ENCODE measurements around the gene KCTD1. TPM values are rescaled to one million over a fixed set of nuclear protein-coding genes. Genes with fewer than 3 reads are reported as not detected.

The KCTD1 gene
- total and polyA plus RNA-seq, 8 donors, result 4.3 to 16.8 (median 8.1) TPM

GRCh38 chr18:26549263-26550094, 1.1 kb upstream of the KCTD1 start:
- Histone ChIP-seq H3K4me3 (peak overlapping the region; percentile 71 to 86 (median 76)), H3K27ac (peak overlapping the region; percentile 53 to 85 (median 74)), H3K4me1 (peaks cover 0 to 23% (median 12%) of the 10 kb centered on the region in 3 donors), H3K36me3 (no peaks in the 10 kb centered on the region), H3K27me3 (no peaks in the 10 kb centered on the region), H3K9me3 (no peaks in the 10 kb centered on the region)
- intact Hi-C loops (cut with DNase I), result loop anchor here in 1 of 3 donors (10.0 kb wide), 1 partner anchor 65 kb away; no protein-coding TSS in a partner anchor
- peak; percentile 49 to 70 (median 61) for ATAC-seq
- DNase-seq, result peak; percentile 56 to 83 (median 70)
- 1% methylated on average over 67 to 71 of the region's 71 CpGs for WGBS, 2 donors
- TF ChIP-seq CTCF (IDR thresholded peaks at IDR 0.05), result no peak
- no peak for FAIRE-seq

DNA sequence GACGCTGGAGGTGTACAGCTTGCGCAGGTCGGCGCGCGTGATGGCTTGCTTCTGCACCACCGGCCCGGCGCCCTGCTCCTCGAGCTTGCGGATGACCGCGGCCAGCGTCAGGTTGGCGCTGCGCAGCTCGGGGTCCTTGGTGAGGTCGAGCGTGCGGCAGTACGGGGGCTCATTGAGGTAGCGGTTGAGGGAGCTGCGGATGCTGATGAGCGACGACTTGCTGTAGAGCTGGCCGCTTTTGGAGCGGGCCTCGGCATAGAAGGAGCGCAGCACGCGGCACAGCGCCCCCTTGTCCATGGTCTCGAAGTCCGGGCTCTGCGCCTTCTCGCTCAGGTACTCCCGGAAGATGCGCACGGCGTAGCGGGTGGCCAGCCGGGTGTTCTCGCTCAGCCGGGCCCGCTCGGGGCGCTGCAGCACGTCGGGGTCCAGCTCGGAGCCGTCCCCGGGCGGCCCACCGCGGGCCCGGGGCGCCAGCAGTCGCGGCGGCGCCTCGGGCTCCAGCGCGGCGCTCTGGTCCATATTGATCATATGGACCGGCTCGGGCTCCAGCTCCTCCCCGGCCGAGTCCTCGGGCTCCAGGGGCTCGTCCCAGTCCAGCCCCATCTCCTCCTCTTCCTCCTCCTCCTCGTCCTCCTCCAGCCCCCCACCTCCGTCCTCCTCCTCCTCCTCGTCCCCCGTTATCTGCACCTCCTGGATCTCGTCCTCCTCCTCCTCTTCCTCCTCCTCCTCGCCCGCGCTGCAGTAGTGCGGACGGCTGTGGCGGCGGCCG, 523 bp downstream of the KCTD1 start:
- Histone ChIP-seq H3K4me3 (peak overlapping the region; percentile 71 to 86 (median 76)), H3K36me3 (no peaks in the 10 kb centered on the region), H3K27me3 (no peaks in the 10 kb centered on the region), H3K4me1 (peaks cover 0 to 40% (median 27%) of the 10 kb centered on the region in 3 donors), H3K27ac (peak overlapping the region; percentile 33 to 85 (median 58)), H3K9me3 (no peaks in the 10 kb centered on the region)
- intact Hi-C loops (cut with DNase I), result loop anchor here in 1 of 3 donors (10.0 kb wide), 1 partner anchor 63 kb away; no protein-coding TSS in a partner anchor
- peak in 1 of 4 donors; percentile 17 for TF ChIP-seq CTCF (IDR thresholded peaks at IDR 0.05)
- peak in 5 of 6 donors; percentile 66 to 77 (median 71) for DNase-seq
- 8 to 11% methylated on average over 60 to 84 of the region's 84 CpGs for WGBS, 2 donors
- FAIRE-seq, result no peak
- peak; percentile 39 to 57 (median 48) for ATAC-seq

GRCh38 chr18:26546875-26547645, 1.3 kb downstream of the KCTD1 start:
- Histone ChIP-seq H3K27ac (peak overlapping the region in 1 of 4 donors; percentile 12), H3K9me3 (no peaks in the 10 kb centered on the region), H3K4me1 (peaks cover 3 to 46% (median 34%) of the 10 kb centered on the region in 3 donors), H3K36me3 (no peaks in the 10 kb centered on the region), H3K27me3 (no peaks in the 10 kb centered on the region), H3K4me3 (peak overlapping the region; percentile 71 to 86 (median 76))
- ATAC-seq (no peak), FAIRE-seq (no peak), DNase-seq (peak in 5 of 6 donors; percentile 11 to 87 (median 31))
- TF ChIP-seq CTCF (IDR thresholded peaks at IDR 0.05), result no peak
- intact Hi-C loops (cut with DNase I), result loop anchor here in 1 of 3 donors (10.0 kb wide), 1 partner anchor 62 kb away; no protein-coding TSS in a partner anchor
- 66 to 71% methylated on average over 69 of the region's 69 CpGs for WGBS, 2 donors

- peak overlapping the region in 2 of 4 donors; percentile 18 to 86 for H3K4me3 ChIP-seq
- no peaks in the 10 kb centered on the region for H3K27me3 ChIP-seq
- no peaks in the 10 kb centered on the region for H3K9me3 ChIP-seq
- H3K27ac ChIP-seq, result peak overlapping the region in 3 of 4 donors; percentile 7 to 62 (median 62)
- intact Hi-C loops (cut with DNase I), result loop anchor here in 1 of 3 donors (10.0 kb wide), 1 partner anchor 62 kb away; no protein-coding TSS in a partner anchor
- ATAC-seq (no peak), FAIRE-seq (no peak), DNase-seq (no peak)
- no peaks in the 10 kb centered on the region for H3K36me3 ChIP-seq
- TF ChIP-seq CTCF (IDR thresholded peaks at IDR 0.05), result no peak
- WGBS, 2 donors, result 64 to 66% methylated on average over 16 of the region's 16 CpGs
- peaks cover 3 to 51% (median 37%) of the 10 kb centered on the region in 3 donors for H3K4me1 ChIP-seq
Measured at GRCh38 chr18:26546170-26546874, 2.0 kb downstream of the KCTD1 start.

All from pancreas (tissue), 10 donors.